ENCODE results near the gene CSPG4. TPM values are rescaled to one million over a fixed set of nuclear protein-coding genes. Genes with fewer than 3 reads are reported as not detected.

Gene CSPG4
- total RNA-seq, 5 donors from 2014 or later (not counting 1 experiment from before 2014, with no cell fraction given): 0.06 to 0.07 (median 0.06) TPM; not detected in 2

DNA sequence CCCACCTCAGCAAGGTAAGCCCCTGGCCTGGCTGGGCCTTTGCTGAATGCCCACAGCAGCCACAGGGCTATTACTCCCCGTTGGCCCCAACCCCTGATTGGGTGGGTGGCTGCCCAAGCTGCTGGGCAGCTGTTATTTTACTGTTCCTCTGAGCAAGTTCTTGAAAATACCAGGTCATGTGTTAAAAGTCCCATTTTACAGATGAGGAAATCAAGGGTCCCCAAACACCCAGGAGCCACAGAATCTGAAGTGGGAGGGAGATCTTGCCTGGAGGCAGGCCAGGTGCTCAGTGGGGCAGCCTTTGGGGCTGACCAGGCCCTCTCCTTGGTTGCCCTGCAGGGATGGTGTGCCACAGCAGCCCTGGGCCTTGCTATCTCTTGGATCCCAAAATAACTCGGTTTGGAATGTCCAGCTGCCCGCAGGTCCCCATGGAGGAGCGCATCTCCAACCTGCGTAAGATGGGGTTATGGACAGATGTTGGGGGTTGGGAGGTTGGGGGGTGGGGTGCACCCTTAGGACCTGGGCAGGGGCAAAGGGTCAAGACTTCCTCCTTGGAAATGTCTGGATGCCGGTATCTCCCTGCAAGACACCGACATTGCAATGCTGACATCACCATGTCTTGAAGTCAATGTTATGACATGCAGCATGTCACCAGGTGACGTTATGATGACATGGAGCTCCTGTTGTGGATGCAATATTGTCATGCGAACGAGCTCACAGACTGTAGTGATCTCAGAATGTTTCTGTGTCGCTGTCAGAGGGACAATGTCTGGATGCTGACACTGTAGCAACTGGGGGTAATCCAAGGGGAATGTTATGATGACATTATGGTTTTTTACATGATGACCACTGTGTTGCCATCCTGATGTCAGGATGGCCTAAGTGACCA lies 13.3 kb upstream of the CSPG4 start:
- H3K27ac ChIP-seq (ENCODE audit: low read length): no peak overlapping the region
- ATAC-seq (replicated peaks in 1 of 4) (no peak), DNase-seq (no peak)
- H3K4me3 Mint-ChIP-seq: no peak overlapping the region
- H3K27ac Mint-ChIP-seq: no peak overlapping the region
- H3K4me1 ChIP-seq (ENCODE audit: control insufficient read depth in 1 of 2, extremely low read depth in 1 of 2, insufficient read depth in 2 of 2, low read length in 2 of 2): peaks cover 0 to 6% of the 10 kb centered on the region in 2 experiments
- H3K36me3 Mint-ChIP-seq: no peaks in the 10 kb centered on the region
- no peak overlapping the region for H3K4me3 ChIP-seq (ENCODE audit: control insufficient read depth in 1 of 2, extremely low read depth in 1 of 2, low read length in 1 of 2)
- H3K4me1 Mint-ChIP-seq: peaks cover 0 to 3% (median 3%) of the 10 kb centered on the region in 3 donors
- 82% methylated on average over 11 of the region's 11 CpGs for WGBS (ENCODE audit: insufficient coverage)
- peaks cover 9 to 16% of the 10 kb centered on the region in 2 donors for H3K27me3 Mint-ChIP-seq
- ChIA-PET POLR2A (no interaction called here), CTCF (interaction anchor here in 1 of 2 donors (0.5 kb wide), 1 partner anchor 1022 kb away, joined by 3 read pairs; no protein-coding TSS in a partner anchor)
- peaks cover 0 to 29% of the 10 kb centered on the region in 2 experiments for H3K27me3 ChIP-seq (replicated peaks in 1 of 2; ENCODE audit: control insufficient read depth in 2 of 2, extremely low read depth in 1 of 2, insufficient read depth in 2 of 2, low read length in 1 of 2)
- H3K36me3 ChIP-seq (ENCODE audit: control insufficient read depth in 2 of 2, extremely low read depth in 1 of 2, insufficient read depth in 1 of 2, low read length in 1 of 2): no peaks in the 10 kb centered on the region
- no peaks in the 10 kb centered on the region for H3K9me3 ChIP-seq
- no peaks in the 10 kb centered on the region for H3K9me3 Mint-ChIP-seq

DNA sequence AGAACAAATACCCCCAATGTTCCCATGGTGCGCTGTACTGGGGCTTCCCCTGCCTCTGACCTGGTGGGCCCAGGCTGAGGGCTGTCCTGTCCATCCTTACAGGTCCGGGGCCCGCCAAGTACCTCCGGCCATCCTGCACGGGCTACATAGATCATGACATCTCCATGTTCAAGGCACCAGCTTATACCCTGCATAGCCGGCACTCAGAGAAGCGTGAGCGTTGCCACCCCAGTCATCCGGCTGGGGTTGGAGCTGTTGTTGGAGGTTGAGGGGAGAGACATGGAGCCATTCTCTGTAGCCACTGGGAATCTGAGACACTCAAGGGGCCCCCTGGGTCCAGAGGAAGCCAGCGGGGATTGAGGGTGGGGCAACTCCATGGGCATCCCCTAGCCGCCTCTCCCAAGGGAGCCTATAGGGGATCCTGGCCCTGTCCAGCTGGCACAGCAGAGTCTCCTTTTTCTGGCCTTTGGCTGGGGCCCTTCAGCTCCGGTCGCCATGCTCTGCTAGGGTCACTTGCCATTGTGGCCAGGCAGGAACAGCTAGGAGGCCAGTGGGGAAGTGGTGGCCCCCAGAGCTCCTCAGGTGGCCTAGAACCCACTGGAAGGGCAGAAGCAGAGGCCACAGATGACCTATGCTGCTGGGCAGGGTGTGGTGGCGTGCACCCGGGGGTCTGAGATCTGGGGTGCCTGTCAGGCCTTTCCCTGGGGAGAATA lies 12.5 kb upstream of the CSPG4 start:
- Mint-ChIP-seq H3K4me1 (peaks cover 0 to 6% (median 5%) of the 10 kb centered on the region in 3 donors), H3K4me3 (no peak overlapping the region), H3K27me3 (peaks cover 12 to 19% of the 10 kb centered on the region in 2 donors), H3K36me3 (no peaks in the 10 kb centered on the region), H3K9me3 (no peaks in the 10 kb centered on the region), H3K27ac (no peak overlapping the region)
- H3K27ac ChIP-seq (ENCODE audit: low read length): no peak overlapping the region
- H3K27me3 ChIP-seq (replicated peaks in 1 of 2; ENCODE audit: control insufficient read depth in 2 of 2, extremely low read depth in 1 of 2, insufficient read depth in 2 of 2, low read length in 1 of 2): peaks cover 0 to 31% of the 10 kb centered on the region in 2 experiments
- H3K9me3 ChIP-seq: no peaks in the 10 kb centered on the region
- ChIA-PET CTCF (interaction anchor here in 1 of 2 donors (0.5 kb wide), 2 partner anchors 672 to 1022 kb away, joined by 3 read pairs; no protein-coding TSS in a partner anchor), POLR2A (no interaction called here)
- H3K4me3 ChIP-seq (ENCODE audit: control insufficient read depth in 1 of 2, extremely low read depth in 1 of 2, low read length in 1 of 2): no peak overlapping the region
- peaks cover 0 to 6% of the 10 kb centered on the region in 2 experiments for H3K4me1 ChIP-seq (ENCODE audit: control insufficient read depth in 1 of 2, extremely low read depth in 1 of 2, insufficient read depth in 2 of 2, low read length in 2 of 2)
- no peak for DNase-seq
- no peaks in the 10 kb centered on the region for H3K36me3 ChIP-seq (ENCODE audit: control insufficient read depth in 2 of 2, extremely low read depth in 1 of 2, insufficient read depth in 1 of 2, low read length in 1 of 2)
- ATAC-seq (replicated peaks in 1 of 4): no peak
- 90% methylated on average over 11 of the region's 15 CpGs for WGBS (ENCODE audit: insufficient coverage)

- H3K4me1 ChIP-seq (ENCODE audit: control insufficient read depth in 1 of 2, extremely low read depth in 1 of 2, insufficient read depth in 2 of 2, low read length in 2 of 2): peaks cover 0 to 6% of the 10 kb centered on the region in 2 experiments
- no peaks in the 10 kb centered on the region for H3K9me3 ChIP-seq
- ATAC-seq (replicated peaks in 1 of 4) (peak in 2 of 4 experiments; percentile 26 to 52), DNase-seq (peak in 15 of 35 experiments; percentile 8 to 50 (median 21))
- Mint-ChIP-seq H3K4me1 (peaks cover 0 to 6% (median 5%) of the 10 kb centered on the region in 3 donors), H3K27me3 (peaks cover 12 to 19% of the 10 kb centered on the region in 2 donors), H3K4me3 (no peak overlapping the region), H3K36me3 (no peaks in the 10 kb centered on the region), H3K9me3 (no peaks in the 10 kb centered on the region), H3K27ac (no peak overlapping the region)
- H3K4me3 ChIP-seq (ENCODE audit: control insufficient read depth in 1 of 2, extremely low read depth in 1 of 2, low read length in 1 of 2): no peak overlapping the region
- H3K27me3 ChIP-seq (replicated peaks in 1 of 2; ENCODE audit: control insufficient read depth in 2 of 2, extremely low read depth in 1 of 2, insufficient read depth in 2 of 2, low read length in 1 of 2): peaks cover 0 to 31% of the 10 kb centered on the region in 2 experiments
- ChIA-PET POLR2A (interaction anchor here in 1 of 2 donors (0.6 kb wide), 1 partner anchor 208 kb away, joined by 5 read pairs; no protein-coding TSS in a partner anchor), CTCF (no interaction called here)
- no peak overlapping the region for H3K27ac ChIP-seq (ENCODE audit: low read length)
- H3K36me3 ChIP-seq (ENCODE audit: control insufficient read depth in 2 of 2, extremely low read depth in 1 of 2, insufficient read depth in 1 of 2, low read length in 1 of 2): no peaks in the 10 kb centered on the region
- WGBS (ENCODE audit: insufficient coverage): no CpG with 5 or more reads among the region's 9 CpGs
These were observed 11.4 kb upstream of the CSPG4 start for GRCh38 chr15:75723847-75724660.

GRCh38 chr15:75723171-75723846 lies 10.7 kb upstream of the CSPG4 start:
- Mint-ChIP-seq H3K9me3 (no peaks in the 10 kb centered on the region), H3K27me3 (peaks cover 12 to 19% of the 10 kb centered on the region in 2 donors), H3K4me1 (peaks cover 0 to 6% (median 5%) of the 10 kb centered on the region in 3 donors), H3K4me3 (no peak overlapping the region), H3K27ac (no peak overlapping the region), H3K36me3 (no peaks in the 10 kb centered on the region)
- peaks cover 0 to 28% of the 10 kb centered on the region in 2 experiments for H3K27me3 ChIP-seq (replicated peaks in 1 of 2; ENCODE audit: control insufficient read depth in 2 of 2, extremely low read depth in 1 of 2, insufficient read depth in 2 of 2, low read length in 1 of 2)
- ChIA-PET POLR2A (interaction anchor here in 1 of 2 donors (0.6 kb wide), 1 partner anchor 209 kb away, joined by 5 read pairs; no protein-coding TSS in a partner anchor), CTCF (no interaction called here)
- WGBS (ENCODE audit: insufficient coverage): 100% methylated on average over 3 of the region's 8 CpGs
- DNase-seq (no peak), ATAC-seq (replicated peaks in 1 of 4) (no peak)
- no peak overlapping the region for H3K27ac ChIP-seq (ENCODE audit: low read length)
- no peaks in the 10 kb centered on the region for H3K9me3 ChIP-seq
- no peak overlapping the region for H3K4me3 ChIP-seq (ENCODE audit: control insufficient read depth in 1 of 2, extremely low read depth in 1 of 2, low read length in 1 of 2)
- H3K36me3 ChIP-seq (ENCODE audit: control insufficient read depth in 2 of 2, extremely low read depth in 1 of 2, insufficient read depth in 1 of 2, low read length in 1 of 2): no peaks in the 10 kb centered on the region
- peaks cover 0 to 6% of the 10 kb centered on the region in 2 experiments for H3K4me1 ChIP-seq (ENCODE audit: control insufficient read depth in 1 of 2, extremely low read depth in 1 of 2, insufficient read depth in 2 of 2, low read length in 2 of 2)

DNA sequence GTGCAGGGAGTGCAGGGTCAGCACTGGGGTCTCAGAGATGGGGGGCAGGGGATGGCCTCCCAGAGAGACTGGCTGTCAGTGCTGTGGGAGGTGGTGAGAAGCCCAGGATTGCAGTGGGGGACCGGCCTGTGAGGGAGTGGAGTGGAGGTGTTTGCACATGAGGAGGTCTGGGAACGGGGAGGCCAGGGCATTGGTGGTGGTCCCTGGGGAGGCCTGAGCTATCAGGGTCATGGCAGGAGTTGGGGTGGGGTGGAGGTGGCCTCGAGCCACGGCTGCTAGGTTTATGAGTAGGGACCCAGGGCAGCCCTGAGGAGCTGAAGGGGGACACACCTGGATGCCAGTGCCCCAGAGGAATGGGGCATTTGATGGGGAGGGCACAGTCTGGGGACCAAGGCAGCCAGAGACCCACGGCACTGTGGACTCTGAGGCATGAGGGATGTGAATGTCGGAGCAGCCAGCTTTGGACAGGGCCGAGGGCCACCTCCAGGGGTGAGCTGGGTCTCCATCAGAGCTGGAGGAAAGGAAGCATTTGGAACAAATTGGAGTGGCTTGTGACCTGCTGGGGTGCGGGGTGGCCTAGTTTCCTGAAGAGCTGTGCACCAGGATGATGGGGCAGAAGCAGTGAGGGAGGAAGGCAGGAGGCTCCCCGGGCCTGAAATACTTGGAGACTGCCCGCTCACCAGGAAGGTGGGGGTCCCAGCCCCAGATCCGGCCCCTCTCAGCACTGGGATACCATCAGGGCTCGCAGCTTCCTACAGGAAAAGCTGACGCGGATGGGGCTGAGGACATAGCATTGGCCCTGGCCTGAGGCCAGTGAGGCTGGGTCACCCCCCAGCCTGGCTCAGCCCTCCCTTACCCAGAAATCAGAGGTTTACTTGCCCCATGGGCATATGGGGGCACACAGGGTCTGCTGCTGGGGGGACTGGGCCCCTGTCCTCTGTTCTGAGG lies 9.5 kb upstream of the CSPG4 start:
- Histone ChIP-seq H3K27me3 (replicated peaks in 1 of 2; ENCODE audit: control insufficient read depth in 2 of 2, extremely low read depth in 1 of 2, insufficient read depth in 2 of 2, low read length in 1 of 2) (peaks cover 0 to 21% of the 10 kb centered on the region in 2 experiments), H3K4me1 (ENCODE audit: control insufficient read depth in 1 of 2, extremely low read depth in 1 of 2, insufficient read depth in 2 of 2, low read length in 2 of 2) (peaks cover 0 to 6% of the 10 kb centered on the region in 2 experiments), H3K9me3 (no peaks in the 10 kb centered on the region), H3K36me3 (ENCODE audit: control insufficient read depth in 2 of 2, extremely low read depth in 1 of 2, insufficient read depth in 1 of 2, low read length in 1 of 2) (no peaks in the 10 kb centered on the region), H3K4me3 (ENCODE audit: control insufficient read depth in 1 of 2, extremely low read depth in 1 of 2, low read length in 1 of 2) (no peak overlapping the region), H3K27ac (ENCODE audit: low read length) (no peak overlapping the region)
- ATAC-seq (replicated peaks in 1 of 4) (no peak), DNase-seq (no peak)
- POLR2A ChIA-PET: interaction anchor here in 1 of 2 donors (0.6 kb wide), 1 partner anchor 574 kb away, joined by 3 read pairs; no protein-coding TSS in a partner anchor
- WGBS (ENCODE audit: insufficient coverage): 88% methylated on average over 14 of the region's 14 CpGs
- Mint-ChIP-seq H3K36me3 (no peaks in the 10 kb centered on the region), H3K27me3 (peaks cover 12 to 14% of the 10 kb centered on the region in 2 donors), H3K4me1 (peaks cover 0 to 6% (median 5%) of the 10 kb centered on the region in 3 donors), H3K27ac (no peak overlapping the region), H3K4me3 (no peak overlapping the region), H3K9me3 (no peaks in the 10 kb centered on the region)
- CTCF ChIA-PET: no interaction called here

Data from T-cell (primary cell).